Upper lobe of right lung (tissue), 1 donor: ENCODE measurements around the gene KCTD20. TPM values are rescaled to one million over a fixed set of nuclear protein-coding genes. Genes with fewer than 3 reads are reported as not detected.

Experiments used
- ATAC-seq: fragments of 200-7000 bp; cut with Tn5 transposase; one replicate; pipeline ENCODE4 v1.9.1; 2020; ENCODE audit warnings: mild to moderate bottlenecking, moderate library complexity
- DNase-seq: peaks from one replicate; pipeline ENCODE4 v3.0.0-alpha.2; 2020
- H3K27ac ChIP-seq: fragments of 200-600 bp; one replicate; pipeline ENCODE4 v1.8.0; 2022
- H3K27me3 ChIP-seq: fragments of 200-600 bp; one replicate; pipeline ENCODE4 v1.8.0; 2022; ENCODE audit warnings: mild to moderate bottlenecking
- H3K36me3 ChIP-seq: fragments of 200-600 bp; one replicate; pipeline ENCODE4 v1.8.0; 2022
- H3K4me1 ChIP-seq: fragments of 200-600 bp; one replicate; pipeline ENCODE4 v1.8.0; 2022
- H3K4me3 ChIP-seq: fragments of 200-600 bp; one replicate; pipeline ENCODE4 v1.8.0; 2022; ENCODE audit warnings: mild to moderate bottlenecking
- H3K9me3 ChIP-seq: fragments of 200-600 bp; one replicate; pipeline ENCODE4 v1.8.0; 2022
- CTCF ChIP-seq: fragments of 200-600 bp; IDR thresholded peaks from one replicate; pipeline ENCODE4 v1.8.0; 2022; ENCODE audit warnings: antibody characterized with exemption
- intact Hi-C: fragments of 100-400 bp; cut with DNase I; formaldehyde crosslinking; loops from one replicate; pipeline ENCODE4 v1.11.0; 2022
- total RNA-seq: library from RNA; stranded (reverse); fragmentation: NEBNext Ultra II Directional; extraction: Animal tissue kit (Norgen Biotek cat#: 25700); gene quantifications from one replicate; pipeline ENCODE4 v1.2.1, GENCODE V29; 2021
- donor health status: DM: no; HTN: yes; CAD: no; lungs with severe emphysema.

The KCTD20 gene
- total RNA-seq, 1 donor from 2014 or later: 37.6 TPM

GRCh38 chr6:36506611-36507010 lies 63.8 kb downstream of the KCTD20 start:
- Histone ChIP-seq H3K27ac (no peak overlapping the region), H3K36me3 (peaks cover 29% of the 10 kb centered on the region)
- no peak for ATAC-seq

GRCh38 chr6:36508532-36508931 lies 65.7 kb downstream of the KCTD20 start:
- Histone ChIP-seq H3K4me3 (no peak overlapping the region), H3K27me3 (no peaks in the 10 kb centered on the region), H3K9me3 (no peaks in the 10 kb centered on the region), H3K27ac (no peak overlapping the region), H3K36me3 (peaks cover 40% of the 10 kb centered on the region), H3K4me1 (no peaks in the 10 kb centered on the region)
- TF ChIP-seq CTCF: no peak
- intact Hi-C loops: no loop called here
- DNase-seq (no peak), ATAC-seq (no peak)

More at GRCh38 chr6:36506611-36507010, 63.8 kb downstream of the KCTD20 start:
- TF ChIP-seq CTCF: no peak
- Histone ChIP-seq H3K9me3 (no peaks in the 10 kb centered on the region), H3K27me3 (no peaks in the 10 kb centered on the region), H3K4me3 (no peak overlapping the region), H3K4me1 (no peaks in the 10 kb centered on the region)
- no peak for DNase-seq
- intact Hi-C loops: no loop called here

GRCh38 chr6:36510365-36510764 lies 67.6 kb downstream of the KCTD20 start:
- intact Hi-C loops: no loop called here
- Histone ChIP-seq H3K9me3 (no peaks in the 10 kb centered on the region), H3K27me3 (no peaks in the 10 kb centered on the region), H3K27ac (no peak overlapping the region), H3K36me3 (peaks cover 46% of the 10 kb centered on the region), H3K4me1 (no peaks in the 10 kb centered on the region), H3K4me3 (no peak overlapping the region)
- no peak for TF ChIP-seq CTCF
- DNase-seq: no peak
- ATAC-seq: peak; percentile 20

- H3K36me3 ChIP-seq: peaks cover 65% of the 10 kb centered on the region
Measured at GRCh38 chr6:36514554-36515456, 72.0 kb downstream of the KCTD20 start.

GRCh38 chr6:36515844-36516243 lies 73.0 kb downstream of the KCTD20 start:
- Histone ChIP-seq H3K36me3 (peaks cover 74% of the 10 kb centered on the region), H3K9me3 (no peaks in the 10 kb centered on the region), H3K4me1 (no peaks in the 10 kb centered on the region), H3K27ac (no peak overlapping the region), H3K4me3 (no peak overlapping the region), H3K27me3 (no peaks in the 10 kb centered on the region)
- no peak for DNase-seq
- ATAC-seq: no peak
- intact Hi-C loops: no loop called here
- no peak for TF ChIP-seq CTCF

More at GRCh38 chr6:36514554-36515456, 72.0 kb downstream of the KCTD20 start:
- no peaks in the 10 kb centered on the region for H3K4me1 ChIP-seq
- H3K4me3 ChIP-seq: no peak overlapping the region
- ATAC-seq (no peak), DNase-seq (no peak)
- no peaks in the 10 kb centered on the region for H3K9me3 ChIP-seq
- no peak for TF ChIP-seq CTCF
- no peaks in the 10 kb centered on the region for H3K27me3 ChIP-seq
- H3K27ac ChIP-seq: no peak overlapping the region
- intact Hi-C loops: no loop called here
